ENCODE results near the gene SMYD1. TPM values are rescaled to one million over a fixed set of nuclear protein-coding genes. Genes with fewer than 3 reads are reported as not detected.

SMYD1 gene
- total and polyA plus RNA-seq, 10 of the 15 experiments (the other 5 are each of a cell fraction or from before 2014, with no cell fraction given) = 0.09 TPM; not detected in 9

- intact Hi-C loops (cut with micrococcal nuclease; ENCODE audit: unreplicated experiment) (no loop called here), in situ Hi-C loops (cut with MboI) (no loop called here)
- no TSS peak for BruUV-seq (replicated peaks)
- H3K9ac ChIP-seq (ENCODE audit: control insufficient read depth, insufficient read depth, low read length) = no peak overlapping the region
- no peak overlapping the region for H3K4me3 ChIP-seq
- FAIRE-seq = no peak
- no peak for DNase-seq (ENCODE audit: low read depth, low spot score)
- 67% methylated on average over 3 of the region's 3 CpGs for WGBS (ENCODE audit: insufficient coverage, insufficient replicate concordance, low lambda C conversion rate, missing lambda C conversion rate)
- POLR2A ChIA-PET = no interaction called here
- no peaks in the 10 kb centered on the region; a peak in 1 of 4 replicates for H3K27me3 ChIP-seq (replicated peaks in 1 of 2; ENCODE audit: control insufficient read depth in 2 of 2, insufficient read depth in 2 of 2, low read length in 1 of 2)
- H3K36me3 ChIP-seq (ENCODE audit: control insufficient read depth in 2 of 2, insufficient read depth in 2 of 2, low read length in 1 of 2) = no peaks in the 10 kb centered on the region
- no peak for TF ChIP-seq SUPT20H (IDR thresholded peaks at IDR 0.05; ENCODE audit: borderline replicate concordance, control insufficient read depth, low read depth, low read length)
- TF ChIP-seq RAD51 (IDR thresholded peaks at IDR 0.05) = no peak
- TF ChIP-seq, protein P1, sequence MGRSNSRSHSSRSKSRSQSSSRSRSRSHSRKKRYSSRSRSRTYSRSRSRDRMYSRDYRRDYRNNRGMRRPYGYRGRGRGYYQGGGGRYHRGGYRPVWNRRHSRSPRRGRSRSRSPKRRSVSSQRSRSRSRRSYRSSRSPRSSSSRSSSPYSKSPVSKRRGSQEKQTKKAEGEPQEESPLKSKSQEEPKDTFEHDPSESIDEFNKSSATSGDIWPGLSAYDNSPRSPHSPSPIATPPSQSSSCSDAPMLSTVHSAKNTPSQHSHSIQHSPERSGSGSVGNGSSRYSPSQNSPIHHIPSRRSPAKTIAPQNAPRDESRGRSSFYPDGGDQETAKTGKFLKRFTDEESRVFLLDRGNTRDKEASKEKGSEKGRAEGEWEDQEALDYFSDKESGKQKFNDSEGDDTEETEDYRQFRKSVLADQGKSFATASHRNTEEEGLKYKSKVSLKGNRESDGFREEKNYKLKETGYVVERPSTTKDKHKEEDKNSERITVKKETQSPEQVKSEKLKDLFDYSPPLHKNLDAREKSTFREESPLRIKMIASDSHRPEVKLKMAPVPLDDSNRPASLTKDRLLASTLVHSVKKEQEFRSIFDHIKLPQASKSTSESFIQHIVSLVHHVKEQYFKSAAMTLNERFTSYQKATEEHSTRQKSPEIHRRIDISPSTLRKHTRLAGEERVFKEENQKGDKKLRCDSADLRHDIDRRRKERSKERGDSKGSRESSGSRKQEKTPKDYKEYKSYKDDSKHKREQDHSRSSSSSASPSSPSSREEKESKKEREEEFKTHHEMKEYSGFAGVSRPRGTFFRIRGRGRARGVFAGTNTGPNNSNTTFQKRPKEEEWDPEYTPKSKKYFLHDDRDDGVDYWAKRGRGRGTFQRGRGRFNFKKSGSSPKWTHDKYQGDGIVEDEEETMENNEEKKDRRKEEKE (IDR thresholded peaks at IDR 0.05) = no peak
- no peak for TF ChIP-seq SMARCA5 (IDR thresholded peaks at IDR 0.05)
- no peak for TF ChIP-seq ZSCAN29 (IDR thresholded peaks at IDR 0.05)
- no peak for TF ChIP-seq NFYA (IDR thresholded peaks at IDR 0.05; ENCODE audit: borderline replicate concordance, low read depth, low read length)
- TF ChIP-seq ZNF384 (IDR thresholded peaks at IDR 0.05; ENCODE audit: borderline replicate concordance, low read depth, low read length) = no peak
- TF ChIP-seq NFIC (IDR thresholded peaks at IDR 0.05; ENCODE audit: low read depth, low read length) = no peak
- TF ChIP-seq JUND (IDR thresholded peaks at IDR 0.05; ENCODE audit: low read depth, low read length) = no peak
- no peak for TF ChIP-seq ETV6 (conservative IDR thresholded peaks at IDR 0.05 in 1 of 2, IDR thresholded peaks at IDR 0.05 in 1 of 2; ENCODE audit: borderline replicate concordance in 1 of 2, low read depth in 1 of 2)
- CTCF ChIA-PET = no interaction called here
- SMC1A ChIA-PET (ENCODE audit: uncharacterized antibody, unreplicated experiment) = no interaction called here
- no peak overlapping the region for H3K4me2 ChIP-seq (ENCODE audit: control insufficient read depth, insufficient read depth)
- H3K79me2 ChIP-seq (ENCODE audit: control insufficient read depth, insufficient read depth, low read length) = no peaks in the 10 kb centered on the region
- RAD21 ChIA-PET (ENCODE audit: unreplicated experiment) = no interaction called here
- H3K9me3 ChIP-seq (replicated peaks; ENCODE audit: control insufficient read depth, insufficient read depth, low read length) = no peaks in the 10 kb centered on the region
- no peaks in the 10 kb centered on the region for H4K20me1 ChIP-seq (ENCODE audit: control insufficient read depth, insufficient read depth)
- H3K27ac ChIP-seq (ENCODE audit: control insufficient read depth, insufficient read depth) = no peak overlapping the region
- no peak for ATAC-seq
- no peaks in the 10 kb centered on the region for H3K4me1 ChIP-seq (ENCODE audit: control insufficient read depth, insufficient read depth, low read length)
- H2AFZ ChIP-seq (ENCODE audit: control insufficient read depth, low read depth, low read length) = no peak overlapping the region
Measured at GRCh38 chr2:88100489-88100858, 32.8 kb downstream of the SMYD1 start.

Data from GM12878 (cell line).